AG10803 (cell line): ENCODE measurements around the gene DNAJC6.

Experiments used
- DNase-seq: peaks from one replicate; pipeline ENCODE4 v3.0.0; 2010; ENCODE audit warnings: low read depth
- H3K4me3 ChIP-seq: 2 replicates; pipeline ENCODE4 v1.5.1; 2011; ENCODE audit warnings: mild to moderate bottlenecking, low read length, control low read depth
- CTCF ChIP-seq: conservative IDR thresholded peaks from 2 replicates; pipeline ENCODE4 v1.5.1; 2011; ENCODE audit warnings: mild to moderate bottlenecking, low read length, control low read depth, inconsistent platforms

DNAJC6 gene

GRCh38 chr1:65332821-65333220 is 23.5 kb downstream of the DNAJC6 start:
- no peak for TF ChIP-seq CTCF
- DNase-seq = no peak
- no peak overlapping the region for H3K4me3 ChIP-seq

- TF ChIP-seq CTCF = no peak
- H3K4me3 ChIP-seq = no peak overlapping the region
- no peak for DNase-seq
These were observed 24.7 kb downstream of the DNAJC6 start for GRCh38 chr1:65334081-65334480.

- no peak overlapping the region for H3K4me3 ChIP-seq
- TF ChIP-seq CTCF = no peak
- DNase-seq = no peak
These were observed 30.6 kb downstream of the DNAJC6 start for GRCh38 chr1:65339866-65340468.

DNA sequence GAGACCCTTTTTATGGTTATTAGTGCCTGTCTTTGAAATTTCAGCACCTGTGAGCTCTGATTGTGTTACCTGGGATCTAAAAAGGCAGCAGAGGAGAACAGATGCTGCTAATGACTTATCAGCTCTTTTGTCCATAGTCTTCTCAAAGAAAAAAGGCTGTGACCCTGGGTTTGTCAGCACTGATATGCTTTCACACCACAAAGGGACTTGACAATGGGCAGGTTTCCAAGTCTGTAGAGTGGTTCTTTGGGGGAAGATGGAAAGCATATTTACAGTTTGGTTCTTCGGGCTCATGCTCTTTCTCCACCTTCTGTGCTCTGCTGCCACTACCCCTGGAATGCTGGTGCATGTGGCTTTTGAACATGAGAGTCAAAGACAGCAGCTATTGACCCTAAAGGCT is 32.0 kb downstream of the DNAJC6 start:
- no peak overlapping the region for H3K4me3 ChIP-seq
- DNase-seq = no peak
- TF ChIP-seq CTCF = no peak

- peak; percentile 66 for DNase-seq
- H3K4me3 ChIP-seq = no peak overlapping the region
- no peak for TF ChIP-seq CTCF
These were observed 33.9 kb downstream of the DNAJC6 start for GRCh38 chr1:65343286-65343685.

DNA sequence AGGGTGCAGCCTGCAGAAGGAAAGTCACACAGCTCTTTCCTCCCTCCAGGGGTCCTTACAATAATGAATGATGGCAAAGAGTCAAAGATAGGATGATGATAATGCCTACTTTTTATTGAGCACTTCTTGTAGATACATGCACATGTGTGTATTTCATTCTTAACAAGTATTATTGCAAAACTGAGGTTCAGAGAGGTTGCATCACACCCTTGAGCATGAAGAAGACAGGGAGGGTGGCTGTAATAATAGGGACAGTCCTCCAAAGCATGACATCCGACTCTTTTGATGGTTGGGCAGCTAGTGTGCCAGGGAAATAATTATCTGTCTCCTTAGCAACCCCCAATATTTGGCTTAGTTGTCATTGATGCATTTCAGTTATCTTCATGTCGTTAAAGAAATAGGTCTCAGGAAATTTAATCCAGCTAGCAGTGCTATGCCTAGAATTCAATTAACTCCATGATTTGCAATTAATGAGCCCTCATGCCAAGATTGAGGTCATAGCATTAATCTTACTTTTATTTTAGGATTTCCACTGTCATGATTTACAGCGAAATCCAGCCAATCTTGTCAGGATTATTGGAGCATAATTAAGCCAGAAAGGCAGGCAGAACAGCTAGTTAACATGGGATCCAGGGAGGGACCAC is 35.0 kb downstream of the DNAJC6 start:
- H3K4me3 ChIP-seq = no peak overlapping the region
- no peak for TF ChIP-seq CTCF
- DNase-seq = peak; percentile 29

DNA sequence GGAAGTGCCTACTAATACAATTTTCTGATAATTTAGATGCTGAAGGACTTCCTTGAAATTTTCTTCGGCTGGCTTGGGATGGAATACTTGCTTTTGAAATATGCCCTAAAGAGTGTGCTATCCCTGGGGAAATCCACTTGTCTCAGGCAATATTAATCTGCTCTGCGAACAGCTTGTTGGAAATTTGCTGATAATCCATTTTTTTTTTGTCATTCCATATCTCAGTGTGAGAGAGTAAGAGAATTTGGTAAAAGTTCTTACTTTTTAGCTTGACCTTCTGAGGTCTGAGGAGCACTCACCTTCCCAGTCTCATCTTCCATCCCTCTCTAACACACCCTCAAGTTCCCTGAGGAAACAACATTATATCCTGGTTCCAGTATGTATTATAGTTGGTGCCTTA is 36.8 kb downstream of the DNAJC6 start:
- DNase-seq = no peak
- H3K4me3 ChIP-seq = no peak overlapping the region
- TF ChIP-seq CTCF = no peak
